ENCODE measurements around the gene CGAS.

DNA sequence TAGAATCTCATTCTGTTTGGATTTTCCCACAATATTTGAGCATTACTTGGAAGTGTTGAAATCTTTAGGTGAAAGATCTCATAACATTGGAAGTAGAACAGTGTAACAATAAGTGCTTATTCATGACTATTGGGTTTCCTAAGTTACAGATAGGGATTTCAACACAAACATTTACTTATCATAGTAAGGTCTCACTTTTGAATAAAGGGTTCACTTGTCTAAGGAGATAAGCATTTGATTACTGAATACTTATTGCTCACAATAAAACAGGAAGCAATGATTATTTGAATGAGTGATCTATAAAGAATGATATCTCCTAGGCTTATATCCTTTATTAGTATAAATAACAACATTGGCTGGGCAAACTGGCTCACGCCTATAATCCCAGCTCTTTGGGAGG, 42.7 kb downstream of the CGAS start:
- TF ChIP-seq, protein P1, sequence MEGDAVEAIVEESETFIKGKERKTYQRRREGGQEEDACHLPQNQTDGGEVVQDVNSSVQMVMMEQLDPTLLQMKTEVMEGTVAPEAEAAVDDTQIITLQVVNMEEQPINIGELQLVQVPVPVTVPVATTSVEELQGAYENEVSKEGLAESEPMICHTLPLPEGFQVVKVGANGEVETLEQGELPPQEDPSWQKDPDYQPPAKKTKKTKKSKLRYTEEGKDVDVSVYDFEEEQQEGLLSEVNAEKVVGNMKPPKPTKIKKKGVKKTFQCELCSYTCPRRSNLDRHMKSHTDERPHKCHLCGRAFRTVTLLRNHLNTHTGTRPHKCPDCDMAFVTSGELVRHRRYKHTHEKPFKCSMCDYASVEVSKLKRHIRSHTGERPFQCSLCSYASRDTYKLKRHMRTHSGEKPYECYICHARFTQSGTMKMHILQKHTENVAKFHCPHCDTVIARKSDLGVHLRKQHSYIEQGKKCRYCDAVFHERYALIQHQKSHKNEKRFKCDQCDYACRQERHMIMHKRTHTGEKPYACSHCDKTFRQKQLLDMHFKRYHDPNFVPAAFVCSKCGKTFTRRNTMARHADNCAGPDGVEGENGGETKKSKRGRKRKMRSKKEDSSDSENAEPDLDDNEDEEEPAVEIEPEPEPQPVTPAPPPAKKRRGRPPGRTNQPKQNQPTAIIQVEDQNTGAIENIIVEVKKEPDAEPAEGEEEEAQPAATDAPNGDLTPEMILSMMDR (IDR thresholded peaks at IDR 0.05; ENCODE audit: low read depth, low read length) = no peak
- TF ChIP-seq EZH2phosphoT487 (IDR thresholded peaks at IDR 0.05; ENCODE audit: low read depth) = no peak
